H1 (cell line): ENCODE data around the gene HSPA12A. TPM values are rescaled to one million over a fixed set of nuclear protein-coding genes. Genes with fewer than 3 reads are reported as not detected.

Experiments
- CTCF ChIA-PET: fragments of 300-600 bp; sonication (Branson Sonifier 250); formaldehyde crosslinking; loops from one replicate; lab custom pipeline; 2021; ENCODE audit not compliant: partially characterized antibody; lab: Charles Lee
- POLR2A ChIA-PET: fragments of 300-600 bp; sonication (Branson Sonifier 250); formaldehyde crosslinking; loops from one replicate; lab custom pipeline; 2021; ENCODE audit warnings: inconsistent platforms; ENCODE audit not compliant: partially characterized antibody; lab: Charles Lee
- DNase-seq, 2 experiments: peaks; one replicate each; pipeline versions ENCODE4 v3.0.0 to v3.0.0-alpha.2; 2010 to 2022; ENCODE audit warnings: low spot score in 2 of 2, low read depth in 1 of 2, mixed read lengths in 1 of 2
- FAIRE-seq: peaks from 2 replicates; lab custom pipeline; 2011; peaks lifted over from hg19 to GRCh38; lab: Jason Lieb, UNC
- H2AFZ ChIP-seq: 2 replicates; pipeline ENCODE4 v1.8.1; 2012; ENCODE audit warnings: low read length, inconsistent platforms
- H2AK5ac ChIP-seq: 2 replicates; pipeline ENCODE4 v1.6.1; 2013; ENCODE audit warnings: low read depth, low read length
- H2BK120ac ChIP-seq: replicated peaks from 2 replicates; pipeline ENCODE3; 2013; ENCODE audit warnings: low read depth, low read length, inconsistent platforms
- H2BK12ac ChIP-seq: 2 replicates; pipeline ENCODE4 v1.6.1; 2013; ENCODE audit warnings: low read depth, low read length
- H2BK15ac ChIP-seq: 2 replicates; pipeline ENCODE4 v1.6.1; 2013; ENCODE audit warnings: low read length
- H2BK20ac ChIP-seq: 2 replicates; pipeline ENCODE4 v1.6.1; 2013; ENCODE audit warnings: low read length
- H2BK5ac ChIP-seq: 2 replicates; pipeline ENCODE4 v1.6.1; 2013; ENCODE audit warnings: low read depth, low read length
- H3K14ac ChIP-seq: 2 replicates; pipeline ENCODE4 v1.6.1; 2013; ENCODE audit warnings: inconsistent platforms; ENCODE audit not compliant: insufficient read length
- H3K18ac ChIP-seq: 2 replicates; pipeline ENCODE4 v1.6.1; 2013; ENCODE audit warnings: low read length; ENCODE audit errors: extremely low read depth
- H3K23ac ChIP-seq: 2 replicates; pipeline ENCODE4 v1.6.1; 2013; ENCODE audit warnings: inconsistent platforms; ENCODE audit not compliant: insufficient read length
- H3K23me2 ChIP-seq: 2 replicates; pipeline ENCODE4 v1.6.1; 2013; ENCODE audit warnings: low read depth, low read length
- H3K27ac ChIP-seq: 2 replicates; pipeline ENCODE4 v1.6.1; 2011; ENCODE audit warnings: low read depth, low read length, inconsistent platforms
- H3K27me3 ChIP-seq, 4 experiments: replicated peaks in 1 of 4; 1 replicate in 1 of 4; 2 replicates in 3 of 4; pipeline versions ENCODE4 v1.6.1 to v1.8.1; 2011 to 2013; ENCODE audit warnings: low read length in 3 of 4, mild to moderate bottlenecking in 3 of 4, inconsistent platforms in 2 of 4, mixed read lengths in 2 of 4, moderate library complexity in 1 of 4; ENCODE audit not compliant: control insufficient read depth in 3 of 4, insufficient read depth in 3 of 4; ENCODE audit errors: extremely low read depth in 1 of 4
- H3K36me3 ChIP-seq, 4 experiments: 2 replicates each; pipeline versions ENCODE4 v1.6.1 to v1.8.1; 2011 to 2013; ENCODE audit warnings: mild to moderate bottlenecking in 4 of 4, low read length in 3 of 4, moderate library complexity in 2 of 4, control low read depth in 1 of 4, inconsistent platforms in 1 of 4; ENCODE audit not compliant: insufficient read depth in 4 of 4, control insufficient read depth in 2 of 4
- H3K4ac ChIP-seq: replicated peaks from 2 replicates; pipeline ENCODE3; 2013; ENCODE audit warnings: low read length, low read depth, mixed read lengths, inconsistent platforms; ENCODE audit not compliant: insufficient read length
- H3K4me1 ChIP-seq, 4 experiments: replicated peaks in 1 of 4; 1 replicate in 1 of 4; 2 replicates in 3 of 4; pipeline versions ENCODE4 v1.6.1 to v1.8.1; 2011 to 2013; ENCODE audit warnings: low read length in 3 of 4, inconsistent platforms in 2 of 4, mixed read lengths in 1 of 4; ENCODE audit not compliant: insufficient read depth in 4 of 4, control insufficient read depth in 3 of 4
- H3K4me2 ChIP-seq, 2 experiments: 2 replicates each; pipeline versions ENCODE4 v1.6.1 to v1.8.1; 2011 to 2013; ENCODE audit warnings: low read depth in 2 of 2, low read length in 2 of 2, control low read depth in 1 of 2, inconsistent platforms in 1 of 2, mild to moderate bottlenecking in 1 of 2; ENCODE audit not compliant: insufficient read depth in 1 of 2
- H3K4me3 ChIP-seq, 4 experiments: fragments of 200-600, 300-600 bp in 1 of 4; sonication (generic), shearing (Covaris generic), sonication (Bioruptor Twin) in 1 of 4; 2 replicates each; pipeline versions ENCODE4 v1.5.1 to v1.8.1; 2011 to 2016; ENCODE audit warnings: low read length in 4 of 4, low read depth in 3 of 4, control low read depth in 2 of 4, inconsistent platforms in 2 of 4, mild to moderate bottlenecking in 2 of 4, mixed read lengths in 1 of 4, moderate library complexity in 1 of 4; ENCODE audit not compliant: insufficient read depth in 2 of 4; ENCODE audit errors: extremely low read depth in 1 of 4
- H3K56ac ChIP-seq: replicated peaks from 2 replicates; pipeline ENCODE3; 2013; ENCODE audit warnings: low read depth, mild to moderate bottlenecking, mixed read lengths, low read length, inconsistent platforms; ENCODE audit not compliant: insufficient read length
- H3K79me1 ChIP-seq: 2 replicates; pipeline ENCODE4 v1.6.1; 2013; ENCODE audit warnings: low read depth, low read length, control low read depth
- H3K79me2 ChIP-seq, 2 experiments: 2 replicates each; pipeline versions ENCODE4 v1.6.1 to v1.8.1; 2012 to 2013; ENCODE audit warnings: low read length in 2 of 2, mild to moderate bottlenecking in 2 of 2, inconsistent platforms in 1 of 2; ENCODE audit not compliant: insufficient read depth in 2 of 2, control insufficient read depth in 1 of 2
- H3K9ac ChIP-seq, 4 experiments: replicated peaks in 1 of 4; 1 replicate in 1 of 4; 2 replicates in 3 of 4; pipeline versions ENCODE4 v1.6.1 to v1.8.1; 2011 to 2013; ENCODE audit warnings: low read depth in 3 of 4, low read length in 3 of 4, control low read depth in 2 of 4, mild to moderate bottlenecking in 2 of 4, moderate library complexity in 2 of 4, inconsistent platforms in 1 of 4; ENCODE audit errors: extremely low read depth in 1 of 4
- H3K9me3 ChIP-seq, 2 experiments: 2 replicates each; pipeline versions ENCODE4 v1.6.1 to v1.8.1; 2012 to 2013; ENCODE audit warnings: mild to moderate bottlenecking in 2 of 2, moderate library complexity in 2 of 2, control low read depth in 1 of 2, inconsistent platforms in 1 of 2, low read depth in 1 of 2, low read length in 1 of 2, mixed read lengths in 1 of 2; ENCODE audit not compliant: insufficient read depth in 2 of 2
- H4K20me1 ChIP-seq, 2 experiments: replicated peaks in 1 of 2; 2 replicates each; pipeline versions ENCODE3 to v1.8.1; 2011 to 2013; ENCODE audit warnings: inconsistent platforms in 2 of 2, low read length in 2 of 2, mild to moderate bottlenecking in 1 of 2; ENCODE audit not compliant: insufficient read depth in 2 of 2, control insufficient read depth in 1 of 2
- H4K5ac ChIP-seq: 2 replicates; pipeline ENCODE4 v1.6.1; 2013; ENCODE audit warnings: low read length, low read depth, mixed read lengths, inconsistent platforms; ENCODE audit not compliant: insufficient read length
- H4K8ac ChIP-seq: 2 replicates; pipeline ENCODE4 v1.8.0; 2013; ENCODE audit warnings: mild to moderate bottlenecking, moderate library complexity, low read length, inconsistent platforms; ENCODE audit not compliant: insufficient read depth; ENCODE audit errors: extremely low read depth
- H4K91ac ChIP-seq: replicated peaks from 2 replicates; pipeline ENCODE3; 2013; ENCODE audit warnings: low read length, mixed read lengths, inconsistent platforms; ENCODE audit not compliant: insufficient read length
- EZH2 ChIP-seq: fragments of 200-600 bp; sonication (generic); IDR thresholded peaks from 2 replicates; pipeline ENCODE4 v1.7.1; 2012; ENCODE audit warnings: low read depth, mild to moderate bottlenecking, moderate library complexity, low read length, inconsistent platforms; ENCODE audit not compliant: severe bottlenecking
- SAP30 ChIP-seq: fragments of 300-600 bp; sonication (generic); IDR thresholded peaks from 2 replicates; pipeline ENCODE4 v1.7.1; 2012; ENCODE audit warnings: low read length, moderate library complexity, mild to moderate bottlenecking, inconsistent platforms; ENCODE audit not compliant: insufficient read depth, insufficient replicate concordance
- SIX5 ChIP-seq: IDR thresholded peaks from 2 replicates; pipeline ENCODE4 v1.6.1; 2011; ENCODE audit warnings: mild to moderate bottlenecking, low read depth, low read length
- SP4 ChIP-seq: IDR thresholded peaks from 2 replicates; pipeline ENCODE4 v1.6.1; 2012; ENCODE audit warnings: low read length, inconsistent platforms
- TAF1 ChIP-seq: IDR thresholded peaks from 2 replicates; pipeline ENCODE4 v1.6.1; 2011; ENCODE audit warnings: mild to moderate bottlenecking, low read depth, low read length
- TBP ChIP-seq: IDR thresholded peaks from 2 replicates; pipeline ENCODE4 v1.6.1; 2011; ENCODE audit warnings: low read depth, low read length, improper control_type of control experiment
- whole genome bisulfite sequencing, 2 experiments: shearing (Covaris generic) in 1 of 2; methylation state at CpG; one replicate each; pipeline versions ENCODE4 v1.1.6 to v1.1.7; 2013 to 2015; ENCODE audit warnings: low lambda C conversion rate in 2 of 2, mixed read lengths in 2 of 2, inconsistent platforms in 1 of 2, low coverage in 1 of 2, missing lambda C conversion rate in 1 of 2; ENCODE audit not compliant: insufficient replicate concordance in 2 of 2, insufficient coverage in 1 of 2, insufficient read length in 1 of 2; ENCODE audit errors: extremely low coverage in 1 of 2, missing lambda C conversion rate in 1 of 2; 5-methylcytosine and 5-hydroxymethylcytosine counted together
- polyA plus RNA-seq, 7 experiments: library from polyadenylated mRNA; depleted of rRNA in 3 of 7; stranded (reverse) in 5 of 7; unstranded in 2 of 7; fragments of >200 nt in 5 of 7; fragments of 200-250 nt in 2 of 7; gene quantifications; 1 replicate in 5 of 7; 2 replicates in 1 of 7; 4 replicates in 1 of 7; pipeline versions ENCODE4 v1.2.1 to v1.2.3, GENCODE V29; 2011 to 2013; ENCODE audit warnings: missing spikeins in 2 of 7, mixed read lengths in 2 of 7
- total RNA-seq: library from RNA; stranded (reverse); fragmentation: NEBNext Ultra II Directional; extraction: Animal tissue kit (Norgen Biotek cat#: 25700); gene quantifications from 2 replicates; pipeline ENCODE4 v1.2.1, GENCODE V29; 2021
- TF ChIP-seq, protein P1 (sequence below): IDR thresholded peaks from 2 replicates; pipeline ENCODE4 v1.6.1; 2012; ENCODE audit warnings: inconsistent platforms

HSPA12A gene
- total and polyA plus RNA-seq, 2 of the 8 experiments (the other 6 are each of a cell fraction or from before 2014, with no cell fraction given) = 3.1 to 6.9 TPM

DNA sequence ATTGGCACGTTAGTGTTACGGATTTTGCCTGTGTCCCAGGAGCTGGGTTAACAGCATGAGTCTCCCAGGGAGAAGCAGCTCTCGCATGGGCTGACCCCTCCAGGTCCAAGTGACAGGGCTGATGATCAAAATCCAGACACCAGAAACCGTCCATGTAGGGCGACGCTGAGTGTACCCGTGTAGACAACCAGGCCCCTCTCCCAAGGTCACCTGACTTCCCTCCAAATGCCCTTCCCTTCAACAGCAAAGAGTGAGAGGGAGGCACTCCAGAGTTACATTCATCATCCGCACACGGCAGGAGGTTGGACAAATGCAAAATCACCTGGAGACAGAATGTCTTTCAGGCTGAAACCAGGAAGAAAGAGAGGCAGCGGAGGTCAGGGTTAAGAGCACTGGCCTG, 14.9 kb upstream of the HSPA12A start:
- Histone ChIP-seq H4K8ac (no peak overlapping the region), H2BK20ac (no peak overlapping the region; the same call in 1 of the 2 replicates), H3K27ac (no peak overlapping the region), H2BK120ac (no peak overlapping the region), H3K79me2 (no peaks in the 10 kb centered on the region), H2AFZ (no peak overlapping the region; the same call in 1 of the 2 replicates), H4K91ac (no peak overlapping the region), H3K14ac (no peak overlapping the region), H3K4me1 (no peaks in the 10 kb centered on the region; a peak in 1 of 7 replicates), H3K4me3 (no peak overlapping the region), H3K4me2 (no peak overlapping the region), H3K27me3 (no peaks in the 10 kb centered on the region), H3K79me1 (no peaks in the 10 kb centered on the region), H3K23me2 (no peaks in the 10 kb centered on the region), H4K5ac (no peak overlapping the region), H3K9ac (no peak overlapping the region), H3K9me3 (no peaks in the 10 kb centered on the region), H3K18ac (peak overlapping the region; percentile 52; the same call in 1 of the 2 replicates), H3K36me3 (no peaks in the 10 kb centered on the region), H4K20me1 (no peaks in the 10 kb centered on the region), H2BK5ac (no peak overlapping the region), H2AK5ac (no peak overlapping the region), H2BK12ac (no peak overlapping the region), H3K56ac (no peak overlapping the region), H3K4ac (no peak overlapping the region), H3K23ac (no peak overlapping the region), H2BK15ac (no peak overlapping the region)
- ChIA-PET CTCF (interaction anchor here (0.7 to 1.6 kb wide), 6 partner anchors 9 to 76 kb away, joined by 3 to 6 read pairs (median 3); no protein-coding TSS in a partner anchor), POLR2A (no interaction called here)
- 87% methylated on average over 10 of the region's 10 CpGs; no CpG with 5 or more reads in 1 of the 2 experiments for WGBS, 2 experiments
- FAIRE-seq = no peak
- TF ChIP-seq EZH2 (no peak), SAP30 (no peak), SIX5 (no peak), TBP (no peak), SP4 (no peak), TAF1 (no peak)
- TF ChIP-seq, protein P1, sequence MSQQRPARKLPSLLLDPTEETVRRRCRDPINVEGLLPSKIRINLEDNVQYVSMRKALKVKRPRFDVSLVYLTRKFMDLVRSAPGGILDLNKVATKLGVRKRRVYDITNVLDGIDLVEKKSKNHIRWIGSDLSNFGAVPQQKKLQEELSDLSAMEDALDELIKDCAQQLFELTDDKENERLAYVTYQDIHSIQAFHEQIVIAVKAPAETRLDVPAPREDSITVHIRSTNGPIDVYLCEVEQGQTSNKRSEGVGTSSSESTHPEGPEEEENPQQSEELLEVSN = no peak
- no peak for DNase-seq
